Right atrium auricular region (tissue), 2 donors: Measurements from ENCODE around the gene NEBL. TPM values are rescaled to one million over a fixed set of nuclear protein-coding genes. Genes with fewer than 3 reads are reported as not detected.

ENCODE experiments used
- DNase-seq: peaks from one replicate; pipeline ENCODE4 v3.0.0-alpha.2; 2019; ENCODE audit warnings: low spot score
- H3K27ac ChIP-seq, 2 donors: fragments of 200-600 bp; sonication (generic); 1 replicate in 1 of 2; 2 replicates in 1 of 2; pipeline ENCODE4 v1.5.1; 2016 to 2019
- H3K27me3 ChIP-seq, 2 donors: fragments of 200-600 bp; sonication (generic); one replicate each; pipeline versions ENCODE4 v1.5.1 to v1.6.0; 2017 to 2019
- H3K36me3 ChIP-seq: fragments of 200-600 bp; sonication (generic); one replicate; pipeline ENCODE4 v1.5.1; 2016
- H3K4me1 ChIP-seq, 2 donors: fragments of 200-600 bp; sonication (generic); one replicate each; pipeline versions ENCODE4 v1.5.1 to v1.6.0; 2017 to 2019
- H3K4me3 ChIP-seq, 2 donors: fragments of 200-600 bp; sonication (generic); 1 replicate in 1 of 2; 2 replicates in 1 of 2; pipeline ENCODE4 v1.5.1; 2017 to 2019; ENCODE audit warnings: mild to moderate bottlenecking in 1 of 2, moderate library complexity in 1 of 2
- H3K9me3 ChIP-seq, 2 donors: fragments of 200-600 bp; sonication (generic); one replicate each; pipeline ENCODE4 v1.5.1; 2019
- total RNA-seq, 2 donors: library from RNA; depleted of rRNA; stranded (reverse); fragments of >200 nt; gene quantifications; one replicate each; pipeline ENCODE4 v1.1.0, GENCODE V29; 2016
- TF ChIP-seq, protein P1 (sequence below), 2 donors: fragments of 200-600 bp; sonication (generic); IDR thresholded peaks; one replicate each; pipeline ENCODE4 v1.5.1; 2019; ENCODE audit warnings: antibody characterized with exemption in 2 of 2

Gene NEBL
- total RNA-seq, 2 donors from 2014 or later = 304 to 550 TPM

- Histone ChIP-seq H3K27me3 (no peaks in the 10 kb centered on the region), H3K36me3 (no peaks in the 10 kb centered on the region), H3K9me3 (no peaks in the 10 kb centered on the region), H3K27ac (no peak overlapping the region), H3K4me3 (no peak overlapping the region), H3K4me1 (no peaks in the 10 kb centered on the region)
- TF ChIP-seq, protein P1, sequence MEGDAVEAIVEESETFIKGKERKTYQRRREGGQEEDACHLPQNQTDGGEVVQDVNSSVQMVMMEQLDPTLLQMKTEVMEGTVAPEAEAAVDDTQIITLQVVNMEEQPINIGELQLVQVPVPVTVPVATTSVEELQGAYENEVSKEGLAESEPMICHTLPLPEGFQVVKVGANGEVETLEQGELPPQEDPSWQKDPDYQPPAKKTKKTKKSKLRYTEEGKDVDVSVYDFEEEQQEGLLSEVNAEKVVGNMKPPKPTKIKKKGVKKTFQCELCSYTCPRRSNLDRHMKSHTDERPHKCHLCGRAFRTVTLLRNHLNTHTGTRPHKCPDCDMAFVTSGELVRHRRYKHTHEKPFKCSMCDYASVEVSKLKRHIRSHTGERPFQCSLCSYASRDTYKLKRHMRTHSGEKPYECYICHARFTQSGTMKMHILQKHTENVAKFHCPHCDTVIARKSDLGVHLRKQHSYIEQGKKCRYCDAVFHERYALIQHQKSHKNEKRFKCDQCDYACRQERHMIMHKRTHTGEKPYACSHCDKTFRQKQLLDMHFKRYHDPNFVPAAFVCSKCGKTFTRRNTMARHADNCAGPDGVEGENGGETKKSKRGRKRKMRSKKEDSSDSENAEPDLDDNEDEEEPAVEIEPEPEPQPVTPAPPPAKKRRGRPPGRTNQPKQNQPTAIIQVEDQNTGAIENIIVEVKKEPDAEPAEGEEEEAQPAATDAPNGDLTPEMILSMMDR (IDR thresholded peaks at IDR 0.05) = no peak
- no peak for DNase-seq
Measured at GRCh38 chr10:20922451-20922850, 25.3 kb upstream of the NEBL start.

GRCh38 chr10:20922033-20922432 is 24.9 kb upstream of the NEBL start:
- Histone ChIP-seq H3K4me3 (no peak overlapping the region), H3K27me3 (no peaks in the 10 kb centered on the region), H3K27ac (no peak overlapping the region), H3K4me1 (no peaks in the 10 kb centered on the region), H3K36me3 (no peaks in the 10 kb centered on the region), H3K9me3 (no peaks in the 10 kb centered on the region)
- TF ChIP-seq, protein P1 (IDR thresholded peaks at IDR 0.05) = no peak
- no peak for DNase-seq

DNA sequence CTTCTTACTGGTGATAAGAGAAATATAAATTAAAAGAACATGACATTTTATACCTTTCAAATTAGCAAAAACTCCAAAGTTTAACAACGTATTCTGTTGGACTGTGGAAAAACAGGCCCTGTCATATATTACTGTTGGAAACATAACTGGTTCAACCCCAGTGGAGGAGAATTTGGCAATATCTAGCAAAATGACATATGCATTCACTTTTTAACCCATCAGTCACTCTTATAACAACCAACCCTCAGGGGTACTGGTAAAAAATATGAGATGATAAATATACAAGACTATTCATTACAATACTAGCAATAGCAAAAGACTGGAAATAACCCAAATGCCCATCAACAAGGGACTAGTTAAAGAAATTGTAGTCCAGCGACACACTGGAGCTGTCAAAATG is 22.9 kb upstream of the NEBL start:
- Histone ChIP-seq H3K36me3 (no peaks in the 10 kb centered on the region), H3K4me3 (no peak overlapping the region), H3K9me3 (no peaks in the 10 kb centered on the region), H3K27ac (no peak overlapping the region), H3K4me1 (no peaks in the 10 kb centered on the region), H3K27me3 (no peaks in the 10 kb centered on the region)
- DNase-seq = no peak
- TF ChIP-seq, protein P1 (IDR thresholded peaks at IDR 0.05) = no peak

- H3K27ac ChIP-seq = no peak overlapping the region
- no peaks in the 10 kb centered on the region for H3K9me3 ChIP-seq
- H3K4me1 ChIP-seq = no peaks in the 10 kb centered on the region
- TF ChIP-seq, protein P1 (IDR thresholded peaks at IDR 0.05) = no peak
- H3K4me3 ChIP-seq = no peak overlapping the region
- no peaks in the 10 kb centered on the region for H3K27me3 ChIP-seq
- H3K36me3 ChIP-seq = no peaks in the 10 kb centered on the region
- no peak for DNase-seq
Measured at GRCh38 chr10:20919481-20919880, 22.4 kb upstream of the NEBL start.

DNA sequence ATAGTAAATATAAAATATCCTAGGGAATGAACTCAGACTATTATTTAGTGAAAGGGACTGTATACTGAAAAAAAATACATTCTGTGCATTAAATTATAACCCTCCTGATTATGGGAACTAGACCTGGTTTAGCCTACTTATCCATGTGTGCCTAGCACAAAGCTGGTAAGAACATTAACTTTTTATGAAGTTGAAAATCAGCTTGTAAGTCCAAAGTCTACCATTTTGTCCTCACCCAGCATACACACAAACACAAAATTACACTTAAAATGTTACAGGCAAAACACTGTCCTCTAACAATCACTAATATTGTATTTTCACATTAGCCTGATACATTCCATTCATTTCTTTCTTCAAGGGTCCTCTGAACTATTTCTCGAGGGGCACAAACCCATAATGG is 19.9 kb upstream of the NEBL start:
- Histone ChIP-seq H3K27ac (no peak overlapping the region), H3K9me3 (no peaks in the 10 kb centered on the region), H3K4me1 (no peaks in the 10 kb centered on the region), H3K27me3 (no peaks in the 10 kb centered on the region), H3K36me3 (no peaks in the 10 kb centered on the region), H3K4me3 (no peak overlapping the region)
- TF ChIP-seq, protein P1 (IDR thresholded peaks at IDR 0.05) = no peak
- no peak for DNase-seq

- no peaks in the 10 kb centered on the region for H3K27me3 ChIP-seq
- TF ChIP-seq, protein P1 (IDR thresholded peaks at IDR 0.05) = no peak
Measured at GRCh38 chr10:20912969-20913368, 15.9 kb upstream of the NEBL start.

More at GRCh38 chr10:20912969-20913368, 15.9 kb upstream of the NEBL start:
- no peak for DNase-seq
- Histone ChIP-seq H3K4me1 (no peaks in the 10 kb centered on the region), H3K27ac (no peak overlapping the region), H3K9me3 (no peaks in the 10 kb centered on the region), H3K36me3 (no peaks in the 10 kb centered on the region), H3K4me3 (no peak overlapping the region)
